Right atrium auricular region (tissue), 2 donors: ENCODE data around the gene C20orf96. TPM values are rescaled to one million over a fixed set of nuclear protein-coding genes. Genes with fewer than 3 reads are reported as not detected.

Source experiments
- DNase-seq: peaks from one replicate; pipeline ENCODE4 v3.0.0-alpha.2; 2019; ENCODE audit warnings: low spot score
- H3K27ac ChIP-seq, 2 donors: fragments of 200-600 bp; sonication (generic); 1 replicate in 1 of 2; 2 replicates in 1 of 2; pipeline ENCODE4 v1.5.1; 2016 to 2019
- H3K27me3 ChIP-seq, 2 donors: fragments of 200-600 bp; sonication (generic); one replicate each; pipeline versions ENCODE4 v1.5.1 to v1.6.0; 2017 to 2019
- H3K36me3 ChIP-seq: fragments of 200-600 bp; sonication (generic); one replicate; pipeline ENCODE4 v1.5.1; 2016
- H3K4me1 ChIP-seq, 2 donors: fragments of 200-600 bp; sonication (generic); one replicate each; pipeline versions ENCODE4 v1.5.1 to v1.6.0; 2017 to 2019
- H3K4me3 ChIP-seq, 2 donors: fragments of 200-600 bp; sonication (generic); 1 replicate in 1 of 2; 2 replicates in 1 of 2; pipeline ENCODE4 v1.5.1; 2017 to 2019; ENCODE audit warnings: mild to moderate bottlenecking in 1 of 2, moderate library complexity in 1 of 2
- H3K9me3 ChIP-seq, 2 donors: fragments of 200-600 bp; sonication (generic); one replicate each; pipeline ENCODE4 v1.5.1; 2019
- total RNA-seq, 2 donors: library from RNA; depleted of rRNA; stranded (reverse); fragments of >200 nt; gene quantifications; one replicate each; pipeline ENCODE4 v1.1.0, GENCODE V29; 2016
- TF ChIP-seq, protein P1 (sequence below), 2 donors: fragments of 200-600 bp; sonication (generic); IDR thresholded peaks; one replicate each; pipeline ENCODE4 v1.5.1; 2019; ENCODE audit warnings: antibody characterized with exemption in 2 of 2

C20orf96 gene
- total RNA-seq, 2 donors from 2014 or later: 2.4 to 3.4 TPM

- Histone ChIP-seq H3K4me3 (peak overlapping the region in 1 of 2 donors; percentile 92), H3K4me1 (peaks cover 0 to 39% of the 10 kb centered on the region in 2 donors), H3K27ac (no peak overlapping the region), H3K27me3 (no peaks in the 10 kb centered on the region), H3K9me3 (no peaks in the 10 kb centered on the region), H3K36me3 (no peaks in the 10 kb centered on the region)
- TF ChIP-seq, protein P1, sequence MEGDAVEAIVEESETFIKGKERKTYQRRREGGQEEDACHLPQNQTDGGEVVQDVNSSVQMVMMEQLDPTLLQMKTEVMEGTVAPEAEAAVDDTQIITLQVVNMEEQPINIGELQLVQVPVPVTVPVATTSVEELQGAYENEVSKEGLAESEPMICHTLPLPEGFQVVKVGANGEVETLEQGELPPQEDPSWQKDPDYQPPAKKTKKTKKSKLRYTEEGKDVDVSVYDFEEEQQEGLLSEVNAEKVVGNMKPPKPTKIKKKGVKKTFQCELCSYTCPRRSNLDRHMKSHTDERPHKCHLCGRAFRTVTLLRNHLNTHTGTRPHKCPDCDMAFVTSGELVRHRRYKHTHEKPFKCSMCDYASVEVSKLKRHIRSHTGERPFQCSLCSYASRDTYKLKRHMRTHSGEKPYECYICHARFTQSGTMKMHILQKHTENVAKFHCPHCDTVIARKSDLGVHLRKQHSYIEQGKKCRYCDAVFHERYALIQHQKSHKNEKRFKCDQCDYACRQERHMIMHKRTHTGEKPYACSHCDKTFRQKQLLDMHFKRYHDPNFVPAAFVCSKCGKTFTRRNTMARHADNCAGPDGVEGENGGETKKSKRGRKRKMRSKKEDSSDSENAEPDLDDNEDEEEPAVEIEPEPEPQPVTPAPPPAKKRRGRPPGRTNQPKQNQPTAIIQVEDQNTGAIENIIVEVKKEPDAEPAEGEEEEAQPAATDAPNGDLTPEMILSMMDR (IDR thresholded peaks at IDR 0.05): no peak
- DNase-seq: no peak
These were observed 9.9 kb upstream of the C20orf96 start for GRCh38 chr20:300345-300990.

- TF ChIP-seq, protein P1 (IDR thresholded peaks at IDR 0.05): no peak
- H3K36me3 ChIP-seq: no peaks in the 10 kb centered on the region
- no peaks in the 10 kb centered on the region for H3K27me3 ChIP-seq
- peaks cover 0 to 39% of the 10 kb centered on the region in 2 donors for H3K4me1 ChIP-seq
- peak overlapping the region; percentile 97 to 98 for H3K27ac ChIP-seq
- DNase-seq: no peak
- no peaks in the 10 kb centered on the region for H3K9me3 ChIP-seq
- H3K4me3 ChIP-seq: peak overlapping the region; percentile 87 to 92
These were observed 8.3 kb upstream of the C20orf96 start for GRCh38 chr20:298776-299391.

DNA sequence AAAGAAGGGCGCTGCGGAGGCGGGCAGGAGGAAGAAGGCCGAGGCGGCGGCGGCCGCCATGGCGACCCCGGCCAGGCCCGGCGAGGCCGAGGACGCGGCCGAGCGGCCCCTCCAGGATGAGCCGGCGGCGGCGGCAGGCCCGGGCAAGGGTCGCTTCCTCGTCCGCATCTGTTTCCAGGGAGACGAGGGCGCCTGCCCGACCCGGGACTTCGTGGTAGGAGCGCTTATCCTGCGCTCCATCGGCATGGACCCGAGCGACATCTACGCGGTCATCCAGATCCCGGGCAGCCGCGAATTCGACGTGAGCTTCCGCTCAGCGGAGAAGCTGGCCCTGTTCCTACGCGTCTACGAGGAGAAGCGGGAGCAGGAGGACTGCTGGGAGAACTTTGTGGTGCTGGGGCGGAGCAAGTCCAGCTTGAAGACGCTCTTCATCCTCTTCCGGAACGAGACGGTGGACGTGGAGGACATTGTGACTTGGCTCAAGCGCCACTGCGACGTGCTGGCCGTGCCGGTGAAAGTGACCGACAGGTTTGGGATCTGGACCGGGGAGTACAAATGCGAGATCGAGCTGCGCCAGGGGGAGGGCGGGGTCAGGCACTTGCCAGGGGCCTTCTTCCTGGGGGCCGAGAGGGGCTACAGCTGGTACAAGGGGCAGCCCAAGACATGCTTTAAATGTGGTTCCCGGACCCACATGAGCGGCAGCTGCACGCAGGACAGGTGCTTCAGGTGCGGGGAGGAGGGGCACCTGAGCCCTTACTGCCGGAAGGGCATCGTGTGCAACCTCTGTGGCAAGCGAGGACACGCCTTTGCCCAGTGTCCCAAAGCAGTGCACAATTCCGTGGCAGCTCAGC is 7.6 kb upstream of the C20orf96 start:
- no peaks in the 10 kb centered on the region for H3K36me3 ChIP-seq
- TF ChIP-seq, protein P1 (IDR thresholded peaks at IDR 0.05): no peak
- H3K27ac ChIP-seq: peak overlapping the region; percentile 97 to 98
- H3K9me3 ChIP-seq: no peaks in the 10 kb centered on the region
- H3K4me1 ChIP-seq: peaks cover 0 to 39% of the 10 kb centered on the region in 2 donors
- peak; percentile 66 for DNase-seq
- H3K27me3 ChIP-seq: no peaks in the 10 kb centered on the region
- peak overlapping the region; percentile 87 to 92 for H3K4me3 ChIP-seq

GRCh38 chr20:297098-297924 is 6.8 kb upstream of the C20orf96 start, which contains the start of gene ZCCHC3:
TSS of gene ZCCHC3 (plus strand) at chr20:297570. CDS start at chr20:297587, 17 bp downstream.
- Histone ChIP-seq H3K9me3 (no peaks in the 10 kb centered on the region), H3K27me3 (no peaks in the 10 kb centered on the region), H3K36me3 (no peaks in the 10 kb centered on the region), H3K4me1 (peaks cover 0 to 39% of the 10 kb centered on the region in 2 donors), H3K4me3 (peak within 1 kb of the TSS; percentile 87 to 92), H3K27ac (peak within 1 kb of the TSS; percentile 97 to 98)
- TF ChIP-seq, protein P1 (IDR thresholded peaks at IDR 0.05): peak in 1 of 2 donors; percentile 34
- DNase-seq: peak; percentile 88

- no peak overlapping the region for H3K4me3 ChIP-seq
- no peak for DNase-seq
- TF ChIP-seq, protein P1 (IDR thresholded peaks at IDR 0.05): no peak
- peaks cover 0 to 40% of the 10 kb centered on the region in 2 donors for H3K4me1 ChIP-seq
- no peaks in the 10 kb centered on the region for H3K9me3 ChIP-seq
- no peaks in the 10 kb centered on the region for H3K36me3 ChIP-seq
- no peak overlapping the region for H3K27ac ChIP-seq
- no peaks in the 10 kb centered on the region for H3K27me3 ChIP-seq
These were observed 5.3 kb upstream of the C20orf96 start for GRCh38 chr20:295804-296203.
